GM13977 (cell line): ENCODE results near the gene TRPM2.

Experiments used
- DNase-seq: peaks from one replicate; pipeline ENCODE4 v3.0.0; 2012; ENCODE audit warnings: low spot score
- CTCF ChIP-seq: IDR thresholded peaks from 2 replicates; pipeline ENCODE4 v1.5.1; 2012; ENCODE audit warnings: mild to moderate bottlenecking, control low read depth; ENCODE audit not compliant: insufficient read depth; ENCODE audit errors: extremely low read depth, missing control alignments
- in situ Hi-C: fragments of 300-500 bp; cut with MboI; formaldehyde crosslinking; loops from one replicate; pipeline ENCODE4 v1.12.0; 2022; ENCODE audit warnings: low sequenced_read_pairs, low pct_unique_long_range_greater_than_20kb, mixed read lengths, inconsistent platforms; ENCODE audit not compliant: unreplicated experiment

TRPM2 gene

GRCh38 chr21:44487831-44488230 lies 134.4 kb downstream of the TRPM2 start:
- in situ Hi-C loops = no loop called here
- DNase-seq = no peak
- peak; percentile 55 for TF ChIP-seq CTCF

- no peak for DNase-seq
- TF ChIP-seq CTCF = peak; percentile 4
- in situ Hi-C loops = no loop called here
These were observed 136.5 kb downstream of the TRPM2 start for GRCh38 chr21:44489962-44490361.

- no peak for TF ChIP-seq CTCF
- no peak for DNase-seq
- in situ Hi-C loops = no loop called here
These were observed 137.0 kb downstream of the TRPM2 start for GRCh38 chr21:44490405-44490804.

- in situ Hi-C loops = no loop called here
These were observed 137.4 kb downstream of the TRPM2 start for GRCh38 chr21:44490816-44491215.

More at GRCh38 chr21:44490816-44491215, 137.4 kb downstream of the TRPM2 start:
- TF ChIP-seq CTCF = no peak
- DNase-seq = no peak
